ENCODE data around the gene TRIM66.

DNA sequence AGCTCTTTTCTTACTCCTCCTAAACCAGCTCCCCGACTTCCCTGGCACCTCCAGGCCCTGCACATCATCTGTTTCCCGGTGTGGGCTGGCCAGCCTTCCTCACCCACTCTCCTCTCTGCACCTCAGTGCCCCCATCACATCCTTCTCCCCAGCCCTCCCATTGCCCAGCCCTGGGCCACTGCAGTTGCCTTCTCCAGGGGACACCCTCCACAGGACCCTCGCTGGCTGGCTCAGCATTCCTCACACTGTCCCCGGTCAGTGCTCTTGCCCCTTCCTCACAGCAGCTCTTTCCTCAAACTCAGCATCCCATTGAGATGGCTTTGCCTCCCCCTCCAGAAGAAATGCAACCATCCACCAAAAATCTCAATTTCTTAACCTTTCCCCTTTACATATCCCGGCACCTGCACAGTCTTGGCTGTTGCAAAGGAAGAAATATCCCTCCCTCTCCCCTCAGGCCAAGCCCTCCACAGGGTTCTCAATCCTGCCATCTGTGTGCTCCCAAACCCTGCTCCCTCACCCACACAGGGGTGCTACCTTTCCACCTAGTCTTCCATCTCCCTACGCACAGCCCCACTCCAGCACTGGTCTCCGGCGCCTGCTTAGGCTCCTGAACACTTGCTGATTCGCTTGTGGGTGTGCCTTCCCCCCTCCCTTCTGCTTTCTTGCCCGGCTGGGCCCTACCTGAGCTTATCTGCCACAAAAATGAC is 19.6 kb upstream of the TRIM66 start:
- TF ChIP-seq, protein P1, sequence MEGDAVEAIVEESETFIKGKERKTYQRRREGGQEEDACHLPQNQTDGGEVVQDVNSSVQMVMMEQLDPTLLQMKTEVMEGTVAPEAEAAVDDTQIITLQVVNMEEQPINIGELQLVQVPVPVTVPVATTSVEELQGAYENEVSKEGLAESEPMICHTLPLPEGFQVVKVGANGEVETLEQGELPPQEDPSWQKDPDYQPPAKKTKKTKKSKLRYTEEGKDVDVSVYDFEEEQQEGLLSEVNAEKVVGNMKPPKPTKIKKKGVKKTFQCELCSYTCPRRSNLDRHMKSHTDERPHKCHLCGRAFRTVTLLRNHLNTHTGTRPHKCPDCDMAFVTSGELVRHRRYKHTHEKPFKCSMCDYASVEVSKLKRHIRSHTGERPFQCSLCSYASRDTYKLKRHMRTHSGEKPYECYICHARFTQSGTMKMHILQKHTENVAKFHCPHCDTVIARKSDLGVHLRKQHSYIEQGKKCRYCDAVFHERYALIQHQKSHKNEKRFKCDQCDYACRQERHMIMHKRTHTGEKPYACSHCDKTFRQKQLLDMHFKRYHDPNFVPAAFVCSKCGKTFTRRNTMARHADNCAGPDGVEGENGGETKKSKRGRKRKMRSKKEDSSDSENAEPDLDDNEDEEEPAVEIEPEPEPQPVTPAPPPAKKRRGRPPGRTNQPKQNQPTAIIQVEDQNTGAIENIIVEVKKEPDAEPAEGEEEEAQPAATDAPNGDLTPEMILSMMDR (IDR thresholded peaks at IDR 0.05; ENCODE audit: borderline replicate concordance, extremely low read depth, low read length, poor library complexity, severe bottlenecking) = no peak
- TF ChIP-seq EZH2 (IDR thresholded peaks at IDR 0.05; ENCODE audit: borderline replicate concordance, low read depth, low read length, severe bottlenecking) = no peak
